GM19025 (cell line): ENCODE results near the gene KRTAP2-3.
"Not testable (repeated sequence)": the region's sequence is repeated elsewhere in the genome, so short reads cannot be mapped to it uniquely, and the experiment has no call there.

Source experiments
- ATAC-seq: cut with Tn5 transposase; IDR thresholded peaks from one replicate; pipeline ENCODE4 v1.9.1; 2021; ENCODE audit warnings: mild to moderate bottlenecking, low read depth, moderate library complexity; ENCODE audit not compliant: unreplicated experiment

The KRTAP2-3 gene

DNA sequence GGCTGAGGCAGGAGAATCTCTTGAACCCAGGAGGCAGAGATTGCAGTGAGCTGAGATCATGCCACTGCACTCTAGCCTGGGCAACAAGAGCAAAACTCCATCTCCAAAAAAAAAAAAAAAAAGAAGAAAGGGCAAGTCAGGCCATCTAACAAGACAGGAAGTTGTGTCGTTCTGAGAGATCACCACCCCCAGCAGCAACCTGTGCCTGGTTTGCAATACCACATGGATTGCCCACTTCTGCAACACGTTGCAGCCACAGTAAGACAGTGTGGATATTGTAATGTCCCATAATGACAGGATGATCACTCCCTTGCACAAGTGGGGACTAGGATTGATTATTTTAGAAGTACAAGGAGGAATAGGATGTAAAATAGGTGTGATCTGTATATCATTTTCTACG is 9.1 kb upstream of the KRTAP2-3 start:
- ATAC-seq, result no peak

DNA sequence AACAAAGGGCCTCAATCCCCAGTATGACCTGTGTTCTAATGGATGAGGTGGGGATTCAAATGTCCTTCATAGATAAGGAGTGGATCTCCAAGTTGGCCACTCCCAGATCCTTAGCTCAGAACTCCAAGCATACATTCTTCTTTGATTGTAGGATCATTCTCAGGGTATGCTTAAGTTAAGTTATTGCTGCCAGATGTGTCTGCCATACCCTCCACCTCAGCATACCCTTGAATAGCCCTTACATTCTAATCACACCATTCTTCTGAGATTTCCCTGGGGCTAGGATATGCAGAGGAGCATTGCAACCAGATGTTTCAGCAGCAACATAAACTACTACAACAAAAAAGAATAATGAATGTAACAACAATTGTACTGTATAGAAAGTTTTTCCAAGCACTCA is 7.4 kb upstream of the KRTAP2-3 start:
- ATAC-seq, result no peak

GRCh38 chr17:41065829-41066624 is 6.1 kb upstream of the KRTAP2-3 start, which contains the start of gene KRTAP2-4:
KRTAP2-4 (minus strand) TSS chr17:41065879; CDS start chr17:41065845, 34 bp downstream.
- no peak for ATAC-seq

DNA sequence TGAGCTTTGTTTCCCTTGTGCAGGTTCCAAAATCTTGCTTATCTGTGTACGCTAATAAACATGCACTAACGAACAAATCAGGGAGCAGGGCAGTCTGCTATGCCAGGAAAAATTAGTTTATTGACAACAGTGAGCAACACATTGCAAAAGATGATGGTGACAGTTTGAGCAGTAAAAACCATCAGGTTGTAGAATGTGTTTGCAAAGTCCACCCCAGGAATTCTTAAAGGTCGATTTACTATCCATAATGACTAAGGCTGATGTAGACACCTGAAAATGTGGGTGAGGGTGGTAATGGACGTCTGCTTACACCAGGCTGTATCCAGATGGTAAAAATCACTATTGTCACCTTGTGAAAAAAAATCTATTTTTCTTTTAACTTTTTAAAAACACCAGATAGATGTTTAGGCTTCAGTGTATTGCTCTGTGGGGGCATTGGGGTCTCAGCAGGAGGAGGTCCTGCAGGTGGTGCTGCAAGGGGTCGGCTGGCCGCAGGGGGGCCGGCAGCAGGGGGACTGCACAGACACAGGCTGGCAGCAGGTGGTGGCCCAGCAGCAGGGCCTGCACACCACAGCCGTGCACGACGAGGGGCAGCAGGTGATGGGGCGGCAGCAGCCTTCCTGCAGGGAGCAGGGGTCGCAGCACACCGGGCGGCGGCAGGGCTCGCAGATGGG is 5.2 kb upstream of the KRTAP2-3 start:
- ATAC-seq, result not testable (repeated sequence)

GRCh38 chr17:41064301-41064700 is 4.4 kb upstream of the KRTAP2-3 start:
- no peak for ATAC-seq

- ATAC-seq, result no peak
These were observed 3.5 kb upstream of the KRTAP2-3 start for GRCh38 chr17:41063449-41063848.

- ATAC-seq, result no peak
These were observed 2.0 kb upstream of the KRTAP2-3 start for GRCh38 chr17:41061964-41062363.

- ATAC-seq, result not testable (repeated sequence)
These were observed 450 bp downstream of the KRTAP2-3 start for GRCh38 chr17:41059276-41060051.

DNA sequence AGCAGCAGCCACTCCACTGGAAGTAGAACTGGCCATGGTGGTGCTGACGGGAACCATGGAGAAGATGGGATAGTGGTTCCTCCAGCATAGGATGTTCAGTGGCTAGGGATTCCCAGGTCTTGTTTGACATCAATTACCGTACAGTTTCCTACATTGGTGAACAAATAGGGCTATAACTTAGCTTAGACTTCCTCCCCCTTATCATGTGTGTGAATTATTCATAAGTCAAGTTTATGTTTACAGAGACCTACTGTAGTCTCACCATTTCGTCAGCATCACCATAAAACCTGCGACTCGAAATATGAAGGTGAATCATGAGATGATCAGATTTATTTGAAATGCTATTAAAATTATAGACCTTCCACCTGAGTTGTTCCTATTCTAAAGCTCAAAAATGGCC is 1.2 kb downstream of the KRTAP2-3 start:
- ATAC-seq, result no peak

- no peak for ATAC-seq
These were observed 2.4 kb downstream of the KRTAP2-3 start for GRCh38 chr17:41057547-41057946.

- ATAC-seq, result not testable (repeated sequence)
These were observed 4.8 kb downstream of the KRTAP2-3 start, which contains the start of gene KRTAP2-2 for GRCh38 chr17:41055130-41055529. KRTAP2-2 (minus strand) TSS chr17:41055230; CDS start chr17:41055211, 19 bp downstream.

- ATAC-seq, result not testable (repeated sequence)
These were observed 5.4 kb downstream of the KRTAP2-3 start for GRCh38 chr17:41054556-41054955.

GRCh38 chr17:41054025-41054424 is 5.9 kb downstream of the KRTAP2-3 start:
- ATAC-seq, result no peak

DNA sequence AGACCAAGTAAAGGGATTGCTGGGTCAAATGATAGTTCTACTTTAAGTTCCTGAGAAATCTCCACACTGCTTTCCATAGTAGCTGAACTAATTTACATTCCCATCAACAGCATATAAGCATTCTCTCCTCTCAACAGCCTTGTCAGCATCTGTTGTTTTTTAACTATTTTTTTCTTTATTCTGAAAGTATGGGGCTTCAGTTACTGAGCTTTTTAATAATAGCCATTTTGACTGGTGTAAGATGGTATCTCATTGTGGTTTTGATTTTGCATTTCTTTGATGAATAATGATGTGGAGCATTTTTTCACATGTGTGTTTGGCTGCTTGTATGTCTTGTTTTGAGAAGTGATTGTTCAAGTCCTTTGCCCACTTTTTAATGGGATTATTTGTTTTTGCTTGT is 7.3 kb downstream of the KRTAP2-3 start:
- ATAC-seq, result no peak

- ATAC-seq, result no peak
These were observed 10.8 kb downstream of the KRTAP2-3 start for GRCh38 chr17:41049110-41049509.

DNA sequence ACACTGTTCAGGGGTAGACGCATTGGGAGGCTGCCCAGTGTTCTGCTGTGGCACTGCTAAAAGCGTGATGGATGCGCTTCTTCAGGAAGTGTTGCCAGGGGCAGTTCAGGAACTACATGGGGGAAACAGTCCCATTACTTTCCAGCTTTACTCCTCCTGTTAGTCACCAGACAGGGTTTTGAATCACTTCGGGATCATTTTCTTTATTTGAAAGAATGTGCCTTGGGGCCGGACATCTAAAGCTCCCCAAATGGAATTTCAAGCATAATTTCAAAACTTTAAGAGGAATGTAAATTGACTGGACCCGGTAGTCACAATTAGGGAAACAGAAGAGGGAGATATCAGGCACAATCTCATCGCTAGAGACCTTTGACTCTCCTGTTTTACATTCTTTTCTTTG is 11.5 kb downstream of the KRTAP2-3 start:
- no peak for ATAC-seq

DNA sequence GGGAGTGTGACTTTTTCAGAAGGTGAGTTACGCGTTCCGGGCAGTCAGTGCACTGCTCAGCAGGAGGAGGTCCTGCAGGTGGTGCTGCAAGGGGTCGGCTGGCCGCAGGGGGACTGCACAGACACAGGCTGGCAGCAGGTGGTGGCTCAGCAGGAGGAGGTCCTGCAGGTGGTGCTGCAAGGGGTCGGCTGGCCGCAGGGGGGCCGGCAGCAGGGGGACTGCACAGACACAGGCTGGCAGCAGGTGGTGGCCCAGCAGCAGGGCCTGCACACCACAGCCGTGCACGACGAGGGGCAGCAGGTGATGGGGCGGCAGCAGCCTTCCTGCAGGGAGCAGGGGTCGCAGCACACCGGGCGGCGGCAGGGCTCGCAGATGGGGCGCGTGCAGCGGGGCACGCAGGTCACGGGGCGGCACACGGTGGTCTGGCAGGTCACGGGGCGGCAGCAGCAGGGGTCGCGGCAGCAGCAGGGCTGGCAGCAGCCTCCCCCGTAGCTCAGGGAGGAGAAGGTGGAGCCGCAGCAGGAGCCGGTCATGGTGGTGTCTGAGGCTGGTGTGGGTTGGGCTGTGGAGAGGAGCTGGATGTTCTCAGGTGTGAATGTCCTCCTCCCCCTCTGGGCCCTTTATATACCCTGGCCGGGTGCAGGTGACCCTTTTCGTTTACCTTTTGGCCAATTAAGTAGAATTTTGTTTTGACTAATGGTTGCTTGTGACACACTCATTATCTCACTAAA is 13.0 kb downstream of the KRTAP2-3 start, which contains the start of gene KRTAP2-1:
KRTAP2-1 (minus strand) TSS at position 582 of the 731 bp plus-strand sequence; CDS start at position 533, 49 bp downstream.
- ATAC-seq, result not testable (repeated sequence)

DNA sequence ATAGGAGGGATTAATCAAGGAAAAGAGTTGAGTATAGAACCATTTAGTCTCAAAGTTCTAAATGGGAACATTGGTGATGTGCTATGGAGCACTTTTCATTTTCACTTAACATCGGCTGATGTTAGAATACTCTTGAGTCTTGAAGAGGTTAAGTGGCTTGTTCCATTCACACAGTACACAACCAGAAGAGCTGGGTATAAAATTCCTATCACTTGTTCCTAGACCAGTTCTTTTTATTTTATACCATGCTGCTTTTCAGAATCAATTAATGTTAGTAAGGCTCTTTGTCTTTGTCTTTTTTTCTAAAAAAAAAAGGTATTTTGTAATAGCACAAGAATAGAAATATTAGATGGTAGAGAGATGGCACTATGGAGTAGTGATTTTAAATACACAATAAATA is 17.0 kb downstream of the KRTAP2-3 start:
- ATAC-seq, result no peak

DNA sequence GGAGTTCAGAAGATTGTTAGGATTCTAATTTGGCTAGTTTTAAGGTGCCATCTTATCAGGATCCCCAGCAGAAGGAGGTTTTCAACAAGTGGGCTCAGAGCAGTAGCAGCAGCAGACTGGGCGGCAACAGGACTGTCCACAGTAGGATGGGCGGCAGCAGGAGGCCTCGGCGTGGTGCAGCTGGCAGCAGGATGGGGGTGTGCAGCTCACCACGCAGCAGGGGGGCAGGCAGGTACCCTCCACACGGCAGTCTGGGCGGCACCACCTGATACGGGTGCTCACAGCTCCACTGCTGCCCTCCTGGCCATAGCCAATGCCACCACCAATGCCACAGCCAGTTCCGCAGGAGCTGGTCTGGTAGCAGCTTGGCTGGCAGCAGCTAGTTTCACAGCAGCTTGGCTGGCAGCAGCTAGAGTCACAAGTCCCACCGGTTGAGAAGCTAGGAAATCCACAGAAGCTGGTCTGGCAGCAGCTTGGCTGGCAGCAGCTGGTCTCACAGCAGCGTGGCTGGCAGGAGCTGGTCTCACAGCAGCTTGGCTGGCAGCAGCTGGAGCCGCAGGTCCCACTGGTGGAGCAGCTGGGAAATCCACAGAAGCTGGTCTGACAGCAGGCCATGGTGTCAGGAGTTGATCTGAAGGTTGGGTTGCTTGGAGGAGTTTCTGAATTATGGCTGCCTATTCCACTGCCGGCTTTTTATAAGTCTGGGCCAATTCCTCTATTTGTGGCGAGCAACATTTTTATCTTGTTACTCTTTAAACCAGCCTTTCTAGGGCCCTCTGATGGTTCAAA is 18.9 kb downstream of the KRTAP2-3 start, which contains the start of gene KRTAP1-1:
KRTAP1-1 (minus strand) TSS at position 668 of the 789 bp plus-strand sequence; CDS start at position 615, 53 bp downstream.
- not testable (repeated sequence) for ATAC-seq
